Thyroid gland (tissue), 4 donors: ENCODE results near the gene ELMO1. TPM values are rescaled to one million over a fixed set of nuclear protein-coding genes. Genes with fewer than 3 reads are reported as not detected.

Experiments
- DNase-seq, 2 donors: peaks; one replicate each; pipeline ENCODE4 v3.0.0-alpha.2; 2019
- H3K27ac ChIP-seq, 3 donors: fragments of 200-600 bp; sonication (generic); 1 replicate in 2 of 3; 2 replicates in 1 of 3; pipeline ENCODE4 v1.5.1; 2016 to 2019; ENCODE audit warnings: mild to moderate bottlenecking in 1 of 3, moderate library complexity in 1 of 3
- H3K27me3 ChIP-seq: fragments of 200-600 bp; sonication (generic); one replicate; pipeline ENCODE4 v1.5.1; 2019
- H3K36me3 ChIP-seq, 2 donors: fragments of 200-600 bp; sonication (generic); one replicate each; pipeline ENCODE4 v1.5.1; 2016 to 2019
- H3K4me1 ChIP-seq, 2 donors: fragments of 200-600 bp; sonication (generic); one replicate each; pipeline ENCODE4 v1.5.1; 2017 to 2019
- H3K4me3 ChIP-seq, 3 donors: fragments of 200-600 bp; sonication (generic); replicated peaks in 1 of 3; 1 replicate in 2 of 3; 2 replicates in 1 of 3; pipeline ENCODE4 v1.5.1; 2016; ENCODE audit warnings: mild to moderate bottlenecking in 1 of 3
- H3K9me3 ChIP-seq: fragments of 200-600 bp; sonication (generic); one replicate; pipeline ENCODE4 v1.5.1; 2017
- CTCF ChIP-seq, 6 experiments: fragments of 200-600 bp in 3 of 6; fragments of 450-650 bp in 3 of 6; sonication (generic) in 3 of 6; IDR thresholded peaks; one replicate each; pipeline ENCODE4 v1.5.1; 2016 to 2019; ENCODE audit warnings: antibody characterized with exemption in 6 of 6, mild to moderate bottlenecking in 2 of 6, inconsistent platforms in 1 of 6, moderate library complexity in 1 of 6
- POLR2A ChIP-seq, 2 donors: fragments of 450-650 bp; IDR thresholded peaks; one replicate each; pipeline ENCODE4 v1.6.1; 2017; ENCODE audit warnings: antibody characterized with exemption in 2 of 2, mild to moderate bottlenecking in 2 of 2, moderate library complexity in 1 of 2
- WGBS, 2 donors: methylation state at CpG; one replicate each; pipeline ENCODE4 v1.1.5; 2017; 5-methylcytosine and 5-hydroxymethylcytosine counted together
- intact Hi-C: fragments of 100-400 bp; cut with DNase I; formaldehyde crosslinking; loops from one replicate; pipeline ENCODE4 v1.15.1; 2023
- total RNA-seq, 4 donors: library from RNA; depleted of rRNA; stranded (reverse); fragments of >200 nt; gene quantifications; one replicate each; pipeline ENCODE4 v1.2.3, GENCODE V29; 2016

Gene ELMO1
- total RNA-seq, 4 donors from 2014 or later, result 168 to 423 (median 312) TPM

GRCh38 chr7:37481722-37482288, 33.1 kb upstream of the ELMO1 start:
- WGBS, 2 donors, result 89 to 92% methylated on average over 5 of the region's 5 CpGs
- DNase-seq, result no peak
- intact Hi-C loops, result no loop called here

GRCh38 chr7:37481154-37481553, 32.5 kb upstream of the ELMO1 start:
- H3K36me3 ChIP-seq, result no peaks in the 10 kb centered on the region
- H3K4me3 ChIP-seq, result no peak overlapping the region
- DNase-seq, result no peak
- H3K27ac ChIP-seq, result no peak overlapping the region
- H3K27me3 ChIP-seq, result no peaks in the 10 kb centered on the region
- 78 to 93% methylated on average over 5 of the region's 5 CpGs for WGBS, 2 donors
- no peak for TF ChIP-seq POLR2A (IDR thresholded peaks at IDR 0.05)
- no peak for TF ChIP-seq CTCF (IDR thresholded peaks at IDR 0.05)
- intact Hi-C loops, result no loop called here
- H3K9me3 ChIP-seq, result no peaks in the 10 kb centered on the region
- peaks cover 6 to 9% of the 10 kb centered on the region in 2 donors for H3K4me1 ChIP-seq

More at GRCh38 chr7:37481722-37482288, 33.1 kb upstream of the ELMO1 start:
- H3K4me1 ChIP-seq, result peaks cover 6 to 9% of the 10 kb centered on the region in 2 donors
- no peaks in the 10 kb centered on the region for H3K9me3 ChIP-seq
- no peak overlapping the region for H3K4me3 ChIP-seq
- H3K36me3 ChIP-seq, result no peaks in the 10 kb centered on the region
- no peak overlapping the region for H3K27ac ChIP-seq
- TF ChIP-seq CTCF (IDR thresholded peaks at IDR 0.05), result no peak
- no peaks in the 10 kb centered on the region for H3K27me3 ChIP-seq

- Histone ChIP-seq H3K36me3 (no peaks in the 10 kb centered on the region), H3K27ac (no peak overlapping the region), H3K4me1 (peaks cover 6 to 9% of the 10 kb centered on the region in 2 donors), H3K9me3 (no peaks in the 10 kb centered on the region), H3K27me3 (no peaks in the 10 kb centered on the region), H3K4me3 (no peak overlapping the region)
- intact Hi-C loops, result no loop called here
- DNase-seq, result no peak
- TF ChIP-seq POLR2A (IDR thresholded peaks at IDR 0.05), result no peak
- TF ChIP-seq CTCF (IDR thresholded peaks at IDR 0.05), result no peak
- 79 to 83% methylated on average over 11 of the region's 11 CpGs for WGBS, 2 donors
Measured at GRCh38 chr7:37480041-37481031, 31.7 kb upstream of the ELMO1 start.

GRCh38 chr7:37476881-37477450, 28.3 kb upstream of the ELMO1 start:
- no peak for TF ChIP-seq CTCF (IDR thresholded peaks at IDR 0.05)
- no peak for TF ChIP-seq POLR2A (IDR thresholded peaks at IDR 0.05)
- H3K27ac ChIP-seq, result no peak overlapping the region

More at GRCh38 chr7:37476881-37477450, 28.3 kb upstream of the ELMO1 start:
- Histone ChIP-seq H3K36me3 (no peaks in the 10 kb centered on the region), H3K9me3 (no peaks in the 10 kb centered on the region), H3K4me3 (no peak overlapping the region), H3K4me1 (peaks cover 0 to 1% of the 10 kb centered on the region in 2 donors), H3K27me3 (no peaks in the 10 kb centered on the region)
- DNase-seq, result no peak
- intact Hi-C loops, result no loop called here
- WGBS, 2 donors, result 67 to 71% methylated on average over 4 of the region's 4 CpGs
